ENCODE measurements around the gene CKLF.

DNA sequence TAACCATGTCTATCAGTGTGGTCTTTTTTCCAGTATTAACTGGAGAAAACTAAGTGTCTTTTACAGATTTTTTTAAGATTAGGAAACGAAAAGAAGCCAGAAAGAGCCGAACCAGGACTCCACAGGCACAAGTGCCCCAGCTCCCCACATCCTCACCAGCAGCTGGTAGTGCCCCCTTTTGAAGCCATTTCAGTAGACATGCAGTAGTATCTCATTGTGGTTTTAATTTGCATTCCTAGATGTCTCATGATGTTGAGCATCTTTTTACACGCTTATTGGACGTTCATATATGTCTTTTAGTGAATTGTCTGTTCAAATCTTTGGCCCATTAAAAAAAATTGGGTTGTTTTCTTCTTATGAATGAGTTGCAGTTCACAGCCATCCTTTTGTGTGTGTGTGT is 47.4 kb downstream of the CKLF start:
- TF ChIP-seq POLR2A (IDR thresholded peaks at IDR 0.05; ENCODE audit: low read length), result no peak
- no peak for TF ChIP-seq GATA1 (IDR thresholded peaks at IDR 0.05; ENCODE audit: low read depth, low read length)
